Choroid plexus epithelial cell (primary cell): Measurements from ENCODE around the gene NPC1L1.
A peak's percentile ranks its signal among the peaks of the same experiment; 100 is the strongest.

Source experiments
- DNase-seq: peaks from one replicate; pipeline ENCODE4 v3.0.0-alpha.2; 2010; ENCODE audit warnings: low read depth
- H3K4me3 ChIP-seq: 2 replicates; pipeline ENCODE4 v1.5.1; 2011; ENCODE audit warnings: low read depth, mild to moderate bottlenecking, control low read depth, low read length, moderate library complexity
- CTCF ChIP-seq: conservative IDR thresholded peaks from 2 replicates; pipeline ENCODE4 v1.5.1; 2011; ENCODE audit warnings: low read depth, mild to moderate bottlenecking, control low read depth, inconsistent platforms, low read length, moderate library complexity

The NPC1L1 gene

GRCh38 chr7:44497155-44498027, 43.7 kb downstream of the NPC1L1 start:
- no peak for DNase-seq
- no peak for TF ChIP-seq CTCF
- H3K4me3 ChIP-seq = no peak overlapping the region

GRCh38 chr7:44496385-44496784, 44.7 kb downstream of the NPC1L1 start:
- TF ChIP-seq CTCF = no peak
- H3K4me3 ChIP-seq = no peak overlapping the region

GRCh38 chr7:44494960-44495359, 46.2 kb downstream of the NPC1L1 start:
- H3K4me3 ChIP-seq = no peak overlapping the region
- DNase-seq = no peak
- no peak for TF ChIP-seq CTCF

More at GRCh38 chr7:44496385-44496784, 44.7 kb downstream of the NPC1L1 start:
- DNase-seq = no peak

- TF ChIP-seq CTCF = no peak
- H3K4me3 ChIP-seq = peak overlapping the region; percentile 77
Observed at GRCh38 chr7:44491229-44491628, 49.9 kb downstream of the NPC1L1 start.

GRCh38 chr7:44490351-44491200, 50.6 kb downstream of the NPC1L1 start, which contains the start of gene NUDCD3:
TSS of gene NUDCD3 (minus strand) at chr7:44490658. CDS start at chr7:44490600, 58 bp downstream.
- peak; percentile 83 for DNase-seq
- peak within 1 kb of the TSS; percentile 77 for H3K4me3 ChIP-seq
- TF ChIP-seq CTCF = peak; percentile 38

More at GRCh38 chr7:44491229-44491628, 49.9 kb downstream of the NPC1L1 start:
- no peak for DNase-seq

- no peak for TF ChIP-seq CTCF
- peak overlapping the region; percentile 77 for H3K4me3 ChIP-seq
- no peak for DNase-seq
Observed at GRCh38 chr7:44489955-44490350, 51.2 kb downstream of the NPC1L1 start.
